Cardiac muscle cell (in vitro differentiated cells and primary cell): ENCODE results near the gene TNFSF9. TPM values are rescaled to one million over a fixed set of nuclear protein-coding genes. Genes with fewer than 3 reads are reported as not detected.

Source experiments
- DNase-seq, 2 donors: peaks; one replicate each; pipeline versions ENCODE4 v3.0.0 to v3.0.0-alpha.2; 2010 to 2017; ENCODE audit warnings: low read depth in 1 of 2, low spot score in 1 of 2
- H3K27ac ChIP-seq: fragments of 200-600 bp; sonication (generic); 2 replicates; pipeline ENCODE4 v1.5.1; 2016
- H3K27me3 ChIP-seq: fragments of 200-600 bp; sonication (generic); 2 replicates; pipeline ENCODE4 v1.6.0; 2016; ENCODE audit warnings: control low read depth
- H3K36me3 ChIP-seq: fragments of 200-600 bp; sonication (generic); 2 replicates; pipeline ENCODE4 v1.5.1; 2016; ENCODE audit warnings: control low read depth
- H3K4me1 ChIP-seq: fragments of 200-600 bp; sonication (generic); 2 replicates; pipeline ENCODE4 v1.8.1; 2017; ENCODE audit warnings: low read depth, mild to moderate bottlenecking, mixed run types
- H3K4me3 ChIP-seq: fragments of 200-600 bp; sonication (generic); 2 replicates; pipeline ENCODE4 v1.5.1; 2016; ENCODE audit warnings: mild to moderate bottlenecking
- H3K9me3 ChIP-seq: fragments of 200-600 bp; sonication (generic); 2 replicates; pipeline ENCODE4 v1.5.1; 2017; ENCODE audit warnings: low read depth, mild to moderate bottlenecking, control low read depth
- CTCF ChIP-seq: IDR thresholded peaks from 2 replicates; pipeline ENCODE4 v1.5.1; 2012; ENCODE audit warnings: low read depth, mild to moderate bottlenecking, low read length
- polyA plus RNA-seq: library from polyadenylated mRNA; unstranded; fragments of >200 nt; fragmentation: Nextera tagmentation; extraction: Ambion mirVana; gene quantifications from 2 replicates; pipeline ENCODE4 v1.2.1, GENCODE V29; 2016
- total RNA-seq: library from RNA; depleted of rRNA; stranded (reverse); fragments of >200 nt; gene quantifications from 2 replicates; pipeline ENCODE4 v1.2.3, GENCODE V29; 2016

Gene TNFSF9
- total RNA-seq (0.81 and 1.3 TPM in 2 replicates), polyA plus RNA-seq (1.5 and 3.0 TPM in 2 replicates)

- TF ChIP-seq CTCF, result no peak
- H3K4me3 ChIP-seq, result peak within 1 kb of the TSS; percentile 59
Measured at GRCh38 chr19:6530386-6531162, at the start of gene TNFSF9. TNFSF9 (plus strand) TSS chr19:6531026; CDS start chr19:6531037, 11 bp downstream.

DNA sequence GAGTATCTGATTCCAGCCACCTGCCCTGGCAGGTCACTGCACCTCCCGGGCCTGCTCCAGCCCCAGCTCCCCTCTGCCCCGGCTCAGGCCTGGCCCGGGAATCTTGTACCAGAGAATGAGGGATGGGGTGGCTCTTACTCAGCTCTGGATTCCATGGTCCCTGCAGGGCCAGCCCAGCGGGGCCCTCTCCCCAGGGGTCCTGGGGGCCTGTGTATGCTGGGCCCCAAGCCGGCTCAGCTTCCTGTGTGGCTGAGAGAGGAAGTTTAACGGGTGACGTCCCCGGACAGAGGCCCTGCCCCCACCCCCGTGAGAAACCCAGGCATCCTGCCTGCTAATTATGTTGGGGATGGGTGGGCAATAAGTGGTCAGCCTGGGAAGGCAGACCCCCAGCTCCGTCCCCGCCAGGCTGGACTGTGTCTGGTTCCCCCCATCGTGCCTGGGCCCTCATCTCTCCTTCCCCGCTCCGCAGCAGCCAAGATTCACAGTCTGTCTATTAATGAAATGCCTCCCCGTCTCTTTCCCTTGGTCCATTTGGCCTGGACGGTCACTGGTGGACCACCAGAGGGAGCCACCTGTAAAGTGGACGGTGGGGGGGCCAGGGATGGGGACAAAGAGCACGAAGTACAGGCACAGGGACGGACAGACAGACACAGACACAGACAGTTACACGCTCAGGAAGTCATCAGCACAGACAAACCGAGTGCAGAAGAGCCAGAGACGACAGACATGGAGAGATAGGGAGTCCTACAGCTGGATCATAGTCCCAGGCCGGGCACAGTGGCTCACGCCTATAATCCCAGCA is 49.1 kb upstream of the TNFSF9 start, which contains the start of gene DENND1C:
TSS of gene DENND1C (minus strand) at position 247 of the 802 bp plus-strand sequence. CDS start at position 155, 92 bp downstream.
- no peak within 1 kb of the TSS for H3K27ac ChIP-seq
- peak; percentile 23 to 54 for DNase-seq
- peak; percentile 62 for TF ChIP-seq CTCF
- H3K27me3 ChIP-seq, result no peaks in the 10 kb centered on the region
- H3K36me3 ChIP-seq, result no peaks in the 10 kb centered on the region
- H3K4me1 ChIP-seq, result no peaks in the 10 kb centered on the region
- H3K4me3 ChIP-seq, result no peak within 1 kb of the TSS
- no peaks in the 10 kb centered on the region for H3K9me3 ChIP-seq

More at GRCh38 chr19:6530386-6531162, at the start of gene TNFSF9:
- peak; percentile 91 for DNase-seq
- no peaks in the 10 kb centered on the region for H3K9me3 ChIP-seq
- H3K36me3 ChIP-seq, result no peaks in the 10 kb centered on the region
- H3K4me1 ChIP-seq, result peaks cover 5% of the 10 kb centered on the region
- no peak within 1 kb of the TSS for H3K27ac ChIP-seq
- peaks cover 45% of the 10 kb centered on the region for H3K27me3 ChIP-seq

- DNase-seq, result no peak
- no peaks in the 10 kb centered on the region for H3K27me3 ChIP-seq
Measured at GRCh38 chr19:6482343-6482686, 48.5 kb upstream of the TNFSF9 start.

DNA sequence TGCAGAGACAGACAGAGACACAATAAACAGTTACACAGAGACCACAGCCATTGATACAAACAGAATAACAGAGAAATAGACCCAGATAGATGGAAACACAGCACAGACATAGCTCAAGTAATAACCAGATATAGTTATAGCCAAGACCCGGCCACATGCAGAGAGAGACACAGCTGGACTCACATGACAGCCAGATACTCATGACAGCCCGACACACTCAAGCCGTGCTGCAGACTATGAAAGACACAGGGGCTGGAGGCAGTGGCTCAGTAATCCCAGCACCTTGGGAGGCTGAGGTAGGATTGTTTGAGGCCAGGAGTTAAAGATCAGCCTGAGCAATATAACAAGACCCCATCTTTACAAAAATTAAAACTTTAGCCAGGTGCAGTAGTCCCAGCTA is 47.6 kb upstream of the TNFSF9 start:
- no peak for DNase-seq
- Histone ChIP-seq H3K9me3 (no peaks in the 10 kb centered on the region), H3K4me3 (no peak overlapping the region), H3K27ac (no peak overlapping the region), H3K36me3 (no peaks in the 10 kb centered on the region), H3K27me3 (no peaks in the 10 kb centered on the region), H3K4me1 (no peaks in the 10 kb centered on the region)
- no peak for TF ChIP-seq CTCF

More at GRCh38 chr19:6482343-6482686, 48.5 kb upstream of the TNFSF9 start:
- Histone ChIP-seq H3K9me3 (no peaks in the 10 kb centered on the region), H3K4me1 (no peaks in the 10 kb centered on the region), H3K4me3 (no peak overlapping the region), H3K27ac (no peak overlapping the region), H3K36me3 (no peaks in the 10 kb centered on the region)
- TF ChIP-seq CTCF, result no peak

- no peaks in the 10 kb centered on the region for H3K36me3 ChIP-seq
- H3K4me1 ChIP-seq, result no peaks in the 10 kb centered on the region
- no peaks in the 10 kb centered on the region for H3K27me3 ChIP-seq
Measured at GRCh38 chr19:6484230-6484629, 46.6 kb upstream of the TNFSF9 start.

More at GRCh38 chr19:6484230-6484629, 46.6 kb upstream of the TNFSF9 start:
- TF ChIP-seq CTCF, result no peak
- Histone ChIP-seq H3K27ac (no peak overlapping the region), H3K4me3 (no peak overlapping the region), H3K9me3 (no peaks in the 10 kb centered on the region)
- DNase-seq, result no peak
